CD4-positive, alpha-beta T cell treated with Interleukin-4 for 1 hour (primary cell): ENCODE results near the gene SPN.
A peak's percentile ranks its signal among the peaks of the same experiment; 100 is the strongest.
"Not testable (repeated sequence)": the region's sequence is repeated elsewhere in the genome, so short reads cannot be mapped to it uniquely, and the experiment has no call there.

Experiments used
- DNase-seq, 2 donors: peaks; one replicate each; pipeline ENCODE4 v3.0.0-alpha.2; 2020 to 2022

SPN gene

GRCh38 chr16:29678691-29679267 lies 15.7 kb downstream of the SPN start, which contains the start of gene QPRT:
QPRT (plus strand) TSS chr16:29679180; CDS start chr16:29679198, 18 bp downstream.
- DNase-seq, result no peak

GRCh38 chr16:29680180-29680598 lies 17.1 kb downstream of the SPN start:
- no peak for DNase-seq

- no peak for DNase-seq
These were observed 20.6 kb downstream of the SPN start for GRCh38 chr16:29683543-29684090.

GRCh38 chr16:29684679-29685078 lies 21.6 kb downstream of the SPN start:
- no peak for DNase-seq

- no peak for DNase-seq
These were observed 23.8 kb downstream of the SPN start for GRCh38 chr16:29686740-29687332.

- no peak for DNase-seq
These were observed 24.7 kb downstream of the SPN start for GRCh38 chr16:29687755-29688154.

GRCh38 chr16:29688172-29688571 lies 25.1 kb downstream of the SPN start:
- no peak for DNase-seq

GRCh38 chr16:29689490-29690351 lies 26.7 kb downstream of the SPN start:
- DNase-seq, result not testable (repeated sequence)

- DNase-seq, result not testable (repeated sequence)
These were observed 29.6 kb downstream of the SPN start for GRCh38 chr16:29692606-29693005.

GRCh38 chr16:29694384-29695195 lies 31.5 kb downstream of the SPN start:
- DNase-seq, result no peak

GRCh38 chr16:29695675-29696074 lies 32.6 kb downstream of the SPN start:
- not testable (repeated sequence) for DNase-seq

- DNase-seq, result no peak
These were observed 33.9 kb downstream of the SPN start for GRCh38 chr16:29696881-29697331.

- DNase-seq, result no peak
These were observed 34.3 kb downstream of the SPN start for GRCh38 chr16:29697391-29697790.

- DNase-seq, result no peak
These were observed 35.0 kb downstream of the SPN start for GRCh38 chr16:29698042-29698441.

GRCh38 chr16:29698484-29699323 lies 35.7 kb downstream of the SPN start:
- no peak for DNase-seq

- no peak for DNase-seq
These were observed 36.5 kb downstream of the SPN start for GRCh38 chr16:29699324-29700219.

- peak; percentile 82 for DNase-seq
These were observed 37.4 kb downstream of the SPN start for GRCh38 chr16:29700253-29700987.

GRCh38 chr16:29701214-29701555 lies 38.1 kb downstream of the SPN start:
- DNase-seq, result no peak

- DNase-seq, result peak; percentile 59 to 81
These were observed 39.2 kb downstream of the SPN start for GRCh38 chr16:29702269-29702668.

- DNase-seq, result no peak
These were observed 42.0 kb downstream of the SPN start for GRCh38 chr16:29705030-29705429.
